Omental fat pad (tissue), 4 donors: ENCODE data around the gene CC2D2A. TPM values are rescaled to one million over a fixed set of nuclear protein-coding genes. Genes with fewer than 3 reads are reported as not detected.

Experiments used
- ATAC-seq: fragments of 150-250 bp; one replicate; pipeline ENCODE4 v1.9.1; 2016; ENCODE audit warnings: mild to moderate bottlenecking, moderate library complexity; ENCODE audit not compliant: low FRiP score
- DNase-seq: peaks from one replicate; pipeline ENCODE4 v3.0.0-alpha.2; 2019; ENCODE audit warnings: low spot score
- total RNA-seq, 4 donors: library from RNA; depleted of rRNA; stranded (reverse); fragments of >200 nt; gene quantifications; one replicate each; pipeline ENCODE4 v1.1.0, GENCODE V29; 2016
- TF ChIP-seq, protein P1 (sequence below), 3 donors: fragments of 450-650 bp; IDR thresholded peaks; one replicate each; pipeline ENCODE4 v1.5.1; 2016 to 2017; ENCODE audit warnings: antibody characterized with exemption in 3 of 3, mild to moderate bottlenecking in 3 of 3, moderate library complexity in 2 of 3

Gene CC2D2A
- total RNA-seq, 4 donors from 2014 or later, result 9.6 to 25.2 (median 11.9) TPM

GRCh38 chr4:15521442-15522039 lies 51.9 kb downstream of the CC2D2A start:
- TF ChIP-seq, protein P1, sequence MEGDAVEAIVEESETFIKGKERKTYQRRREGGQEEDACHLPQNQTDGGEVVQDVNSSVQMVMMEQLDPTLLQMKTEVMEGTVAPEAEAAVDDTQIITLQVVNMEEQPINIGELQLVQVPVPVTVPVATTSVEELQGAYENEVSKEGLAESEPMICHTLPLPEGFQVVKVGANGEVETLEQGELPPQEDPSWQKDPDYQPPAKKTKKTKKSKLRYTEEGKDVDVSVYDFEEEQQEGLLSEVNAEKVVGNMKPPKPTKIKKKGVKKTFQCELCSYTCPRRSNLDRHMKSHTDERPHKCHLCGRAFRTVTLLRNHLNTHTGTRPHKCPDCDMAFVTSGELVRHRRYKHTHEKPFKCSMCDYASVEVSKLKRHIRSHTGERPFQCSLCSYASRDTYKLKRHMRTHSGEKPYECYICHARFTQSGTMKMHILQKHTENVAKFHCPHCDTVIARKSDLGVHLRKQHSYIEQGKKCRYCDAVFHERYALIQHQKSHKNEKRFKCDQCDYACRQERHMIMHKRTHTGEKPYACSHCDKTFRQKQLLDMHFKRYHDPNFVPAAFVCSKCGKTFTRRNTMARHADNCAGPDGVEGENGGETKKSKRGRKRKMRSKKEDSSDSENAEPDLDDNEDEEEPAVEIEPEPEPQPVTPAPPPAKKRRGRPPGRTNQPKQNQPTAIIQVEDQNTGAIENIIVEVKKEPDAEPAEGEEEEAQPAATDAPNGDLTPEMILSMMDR (IDR thresholded peaks at IDR 0.05), result no peak
- ATAC-seq (no peak), DNase-seq (no peak)

DNA sequence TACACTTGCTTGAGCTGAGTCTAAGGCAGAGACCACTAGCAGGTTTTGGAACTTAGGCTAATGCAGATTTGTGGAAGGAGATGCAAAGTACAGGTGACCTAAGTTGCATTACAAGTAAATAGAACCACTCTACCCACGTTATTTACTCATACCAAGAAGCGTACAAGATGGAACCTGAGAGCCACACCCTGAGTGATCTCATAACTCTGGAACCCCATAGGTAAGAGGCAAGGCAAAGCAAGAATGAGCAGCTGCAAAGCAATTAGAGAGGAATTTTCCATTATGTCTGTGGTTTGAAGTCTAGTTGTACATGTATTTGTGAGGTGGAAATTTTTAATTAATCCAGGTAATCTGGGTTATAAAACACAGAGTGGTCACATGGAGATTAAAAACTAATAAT lies 55.4 kb downstream of the CC2D2A start:
- TF ChIP-seq, protein P1 (IDR thresholded peaks at IDR 0.05), result no peak
- ATAC-seq (no peak), DNase-seq (no peak)

DNA sequence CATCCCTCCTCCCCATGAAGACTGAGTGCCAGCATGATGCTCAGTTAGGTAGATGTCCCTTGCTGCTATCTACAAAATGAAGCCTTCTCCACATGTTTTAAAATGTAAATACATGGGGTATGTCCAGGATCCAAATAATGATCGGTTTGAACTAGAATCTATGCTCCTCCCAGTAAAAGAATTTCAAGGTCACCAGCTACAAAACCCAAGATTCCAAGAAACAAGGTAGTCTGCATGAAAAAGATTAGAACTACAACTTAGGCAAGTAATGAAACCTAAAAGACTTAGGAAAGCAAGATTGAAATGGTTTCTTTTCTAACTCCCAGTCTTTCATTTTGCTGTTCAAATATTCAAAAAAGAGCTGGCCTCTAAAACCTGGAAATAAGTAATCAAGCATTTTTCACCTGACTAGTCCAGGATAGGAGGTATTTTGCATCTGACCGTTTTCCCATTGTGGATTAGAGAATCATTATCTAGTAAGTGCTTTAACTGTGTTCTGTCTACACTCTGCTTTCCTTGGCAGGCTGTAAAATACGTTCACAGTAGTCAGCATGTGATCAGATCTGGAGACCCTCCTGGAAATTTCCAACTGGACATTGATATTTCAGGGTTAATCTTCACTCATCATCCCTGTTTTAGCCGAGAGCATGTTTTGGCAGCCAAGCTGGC lies 57.4 kb downstream of the CC2D2A start:
- DNase-seq, result no peak
- ATAC-seq, result no peak
- TF ChIP-seq, protein P1 (IDR thresholded peaks at IDR 0.05), result no peak

GRCh38 chr4:15531792-15532191 lies 62.1 kb downstream of the CC2D2A start:
- TF ChIP-seq, protein P1 (IDR thresholded peaks at IDR 0.05), result no peak
- no peak for ATAC-seq
- no peak for DNase-seq

DNA sequence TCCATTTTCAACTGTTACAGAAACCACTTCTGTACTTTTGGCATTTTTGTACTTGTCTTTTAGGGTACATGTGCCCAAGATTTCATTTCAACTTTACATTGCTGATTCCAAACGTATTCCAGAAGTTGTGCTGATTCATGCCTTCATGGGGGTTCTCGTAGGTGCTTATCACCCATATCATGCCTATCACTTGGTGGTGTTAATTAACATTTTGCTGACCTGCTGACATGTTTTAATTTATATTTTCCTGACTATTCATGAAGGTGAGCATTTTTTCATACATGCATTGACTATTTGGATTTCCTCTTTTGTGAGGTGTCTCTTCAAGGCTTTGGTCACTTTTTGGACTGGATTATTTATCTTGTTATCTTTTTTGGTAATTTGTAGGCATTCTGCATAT lies 64.1 kb downstream of the CC2D2A start:
- ATAC-seq (no peak), DNase-seq (no peak)
- TF ChIP-seq, protein P1 (IDR thresholded peaks at IDR 0.05), result no peak

- no peak for ATAC-seq
- TF ChIP-seq, protein P1 (IDR thresholded peaks at IDR 0.05), result no peak
- DNase-seq, result no peak
Measured at GRCh38 chr4:15535599-15535998, 65.9 kb downstream of the CC2D2A start.
